ENCODE results near the gene APIP.

GRCh38 chr11:34833602-34834001, 82.6 kb downstream of the APIP start:
- no peak for TF ChIP-seq EP300 (IDR thresholded peaks at IDR 0.05)
- TF ChIP-seq POLR2A (IDR thresholded peaks at IDR 0.05): no peak

Data from stomach (tissue), 4 donors.